ENCODE results near the gene KRT1.

Gene KRT1

DNA sequence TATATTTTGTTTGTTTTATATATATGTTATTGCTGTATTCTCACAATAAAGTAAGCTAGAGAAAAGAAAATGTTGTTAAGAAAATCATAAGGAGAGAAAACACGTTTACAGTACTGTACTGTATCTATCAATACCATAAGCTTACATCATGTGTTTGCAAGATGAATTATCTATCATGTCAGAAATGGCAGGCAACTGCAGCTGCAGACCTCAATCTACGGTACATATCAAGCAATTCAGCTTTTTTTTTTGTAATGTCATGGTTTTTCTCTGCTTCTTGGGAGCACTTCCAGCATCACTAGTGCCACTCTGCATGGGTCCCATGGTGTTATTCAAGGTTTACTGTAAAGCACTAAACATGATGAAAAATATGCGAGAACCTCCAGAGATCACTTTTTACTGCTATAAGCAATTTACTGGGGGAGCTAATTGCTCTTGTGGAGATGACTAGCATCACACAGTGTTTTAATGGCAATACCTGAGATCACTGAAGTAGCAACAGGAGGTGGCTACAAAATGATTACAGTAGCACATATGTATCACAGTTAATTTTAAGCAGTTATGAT, 19.2 kb downstream of the KRT1 start:
- DNase-seq (ENCODE audit: low spot score) = no peak

DNA sequence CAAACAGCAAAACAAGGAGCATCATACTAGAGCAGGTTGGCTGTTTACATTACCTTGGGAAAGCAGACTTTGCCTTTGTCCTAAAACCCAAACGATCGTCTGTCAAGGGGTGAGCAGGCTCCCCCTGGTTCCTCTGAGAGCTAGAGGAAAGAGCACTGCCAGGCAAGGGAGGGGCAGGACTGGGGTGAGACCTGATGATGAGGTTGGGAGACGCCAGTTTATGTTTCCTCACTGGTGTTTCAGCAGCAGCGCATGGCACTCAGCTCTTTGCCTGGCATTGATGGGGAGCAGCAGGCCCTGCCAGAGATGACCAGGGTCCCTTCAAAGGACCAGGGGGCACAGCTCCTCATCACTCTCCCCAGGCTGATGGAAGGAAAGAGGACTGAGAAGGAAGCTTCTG, 20.3 kb downstream of the KRT1 start:
- no peak for DNase-seq (ENCODE audit: low spot score)

DNA sequence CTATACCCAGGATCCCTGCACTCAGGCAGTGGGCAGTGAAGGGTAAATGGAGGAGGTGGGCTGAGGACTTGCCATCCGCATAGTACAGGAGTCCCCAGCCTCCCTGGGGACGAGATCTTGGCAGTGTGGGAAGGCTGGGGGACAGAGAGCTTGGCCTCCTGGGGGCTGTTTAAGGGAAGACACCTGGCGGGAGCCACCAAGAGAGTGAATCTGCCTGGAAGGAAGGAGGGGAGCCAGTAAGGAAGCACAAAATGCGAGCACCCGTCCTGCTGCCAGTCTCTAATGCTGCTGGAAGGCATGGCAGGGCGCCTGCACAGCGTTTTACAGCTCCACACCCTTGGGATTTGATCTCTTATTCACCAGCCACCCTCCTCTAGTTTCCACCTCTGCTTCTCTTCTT, 20.8 kb downstream of the KRT1 start:
- no peak for DNase-seq (ENCODE audit: low spot score)

DNA sequence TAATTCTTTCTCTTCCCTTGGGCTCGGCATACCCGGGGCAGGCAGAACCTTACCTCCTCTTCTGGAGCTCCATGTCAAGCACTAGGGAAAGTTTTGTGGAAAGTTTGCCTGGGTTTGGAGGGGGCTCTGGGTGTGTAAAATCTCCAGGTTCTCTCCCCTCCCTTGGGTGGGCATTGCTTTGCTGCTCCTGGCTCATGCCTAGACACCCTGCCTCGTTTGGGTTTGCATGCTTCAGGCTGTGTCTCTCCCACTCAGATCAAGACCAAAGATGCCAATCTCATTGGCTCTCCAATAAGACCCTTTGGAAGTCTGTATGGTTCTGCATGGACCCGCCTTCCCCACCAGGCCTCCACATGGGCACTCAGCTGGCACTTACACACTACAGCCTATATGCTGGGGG, 22.0 kb downstream of the KRT1 start:
- no peak for DNase-seq (ENCODE audit: low spot score)

DNA sequence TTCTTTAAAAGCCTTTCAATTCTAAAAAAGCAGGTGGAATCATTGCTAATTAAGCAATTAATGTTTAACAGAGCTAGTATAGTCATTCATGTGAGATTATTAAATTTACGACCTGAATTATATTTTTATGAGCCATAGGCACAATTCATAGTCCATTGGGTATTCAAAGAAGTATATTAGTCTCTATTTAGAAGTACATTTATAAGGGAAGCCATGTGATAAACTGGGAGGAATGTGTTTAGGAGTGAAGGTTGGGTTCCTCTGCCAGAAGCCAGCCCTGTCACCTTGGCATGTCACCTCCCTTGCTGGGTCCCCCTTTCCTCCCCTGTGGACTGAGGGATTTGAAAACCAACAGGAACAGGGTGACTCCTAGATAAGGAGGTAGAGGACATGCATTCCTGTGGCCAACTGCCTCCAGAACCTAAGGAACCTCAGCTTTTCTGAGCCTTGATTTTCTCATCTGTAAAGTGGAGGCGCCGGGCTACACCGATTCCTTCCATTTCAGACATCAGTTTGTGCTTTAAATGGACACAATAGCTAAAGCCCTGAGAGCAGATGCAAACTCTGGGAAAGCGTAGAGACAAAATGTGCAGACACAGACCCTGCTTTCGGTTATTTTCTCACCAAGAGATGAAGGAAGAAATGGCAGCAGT, 22.8 kb downstream of the KRT1 start:
- no peak for DNase-seq (ENCODE audit: low spot score)

DNA sequence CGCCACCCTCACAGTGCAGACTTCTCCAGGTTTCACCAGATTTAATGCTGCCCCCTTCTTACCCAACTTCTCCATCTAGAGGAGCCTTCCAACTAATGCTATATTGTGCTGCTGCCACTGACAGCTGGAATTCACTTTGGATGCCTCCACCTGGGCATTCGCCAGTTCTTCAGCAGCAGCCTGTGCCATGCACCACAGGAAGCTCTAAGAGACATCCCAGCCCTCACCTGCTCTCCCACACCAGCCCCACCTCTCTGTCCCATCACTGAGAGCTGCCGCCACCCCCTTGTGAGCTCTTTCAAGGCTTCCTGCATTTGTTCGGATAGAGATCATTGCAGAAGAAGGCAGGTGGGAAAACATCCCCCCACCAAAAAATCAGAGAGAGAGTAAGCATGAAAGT, 23.6 kb downstream of the KRT1 start:
- no peak for DNase-seq (ENCODE audit: low spot score)

DNA sequence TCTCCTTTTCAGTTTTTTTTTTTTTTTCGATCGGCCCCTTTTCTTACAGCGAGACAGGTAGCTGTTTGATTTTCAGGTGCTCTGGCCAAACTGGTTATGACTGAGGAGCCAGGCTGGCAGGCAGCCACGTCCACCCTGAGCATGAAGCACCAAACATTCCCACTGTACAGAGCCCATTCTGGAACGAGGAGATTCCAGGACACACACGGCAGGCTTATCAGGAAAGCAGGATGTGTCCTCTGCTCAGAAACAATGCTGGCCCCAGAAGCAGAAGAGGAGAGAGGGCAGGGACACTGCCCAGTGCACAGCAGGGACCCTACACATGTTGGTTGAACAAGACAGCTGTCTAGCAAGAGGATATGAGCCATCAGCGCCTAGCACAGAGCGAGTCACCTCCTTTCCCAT, 24.5 kb downstream of the KRT1 start:
- no peak for DNase-seq (ENCODE audit: low spot score)

DNA sequence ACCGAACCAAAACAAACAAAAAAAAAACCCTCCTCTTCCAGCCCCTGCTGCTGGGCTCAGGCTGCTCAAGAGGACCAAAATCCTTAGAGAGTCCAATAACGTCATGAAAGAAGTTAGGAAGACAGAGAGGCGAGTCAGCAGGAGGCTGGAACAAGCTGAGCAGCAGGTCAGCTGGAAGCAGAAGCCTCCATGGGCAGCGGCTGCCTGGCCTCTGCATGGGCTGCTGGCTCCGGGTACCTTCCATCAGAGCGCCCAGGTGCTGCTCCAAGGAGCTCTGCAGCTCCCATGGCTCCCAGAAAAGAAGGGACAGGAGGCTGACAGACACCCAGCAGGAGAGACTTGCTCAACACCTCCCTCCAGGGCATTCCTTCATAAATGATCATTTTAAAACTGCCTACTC, 25.0 kb downstream of the KRT1 start:
- DNase-seq (ENCODE audit: low spot score) = no peak

DNA sequence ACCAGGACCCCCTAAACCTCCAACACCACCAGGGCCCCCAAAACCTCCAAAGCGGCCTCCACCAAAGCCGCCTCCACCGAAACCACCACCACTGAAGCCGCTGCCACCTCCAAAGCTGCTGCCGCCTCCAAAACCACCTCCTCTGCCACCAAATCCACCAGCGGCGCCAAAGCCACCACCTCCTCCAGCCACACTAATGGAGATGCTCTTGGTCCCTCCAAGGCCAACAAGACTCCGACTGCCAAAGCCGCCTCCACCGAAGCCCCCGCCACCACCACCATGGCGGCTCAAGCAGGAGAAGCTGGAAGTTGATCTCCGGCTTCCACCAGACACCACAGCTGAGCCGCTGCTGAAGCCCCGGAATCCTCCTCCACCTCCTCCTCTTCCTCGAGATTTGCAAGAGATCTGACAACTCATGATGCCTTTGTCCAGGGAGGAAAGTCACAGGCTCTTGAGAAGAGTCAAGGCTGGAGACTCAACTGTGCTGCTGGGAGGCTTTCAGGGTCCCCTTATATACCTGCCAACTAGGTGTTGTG, 28.4 kb downstream of the KRT1 start, which contains the start of gene KRT2:
TSS of gene KRT2 (minus strand) at position 486 of the 536 bp plus-strand sequence. CDS start at position 417, 69 bp downstream.
- no peak for DNase-seq (ENCODE audit: low spot score)

DNA sequence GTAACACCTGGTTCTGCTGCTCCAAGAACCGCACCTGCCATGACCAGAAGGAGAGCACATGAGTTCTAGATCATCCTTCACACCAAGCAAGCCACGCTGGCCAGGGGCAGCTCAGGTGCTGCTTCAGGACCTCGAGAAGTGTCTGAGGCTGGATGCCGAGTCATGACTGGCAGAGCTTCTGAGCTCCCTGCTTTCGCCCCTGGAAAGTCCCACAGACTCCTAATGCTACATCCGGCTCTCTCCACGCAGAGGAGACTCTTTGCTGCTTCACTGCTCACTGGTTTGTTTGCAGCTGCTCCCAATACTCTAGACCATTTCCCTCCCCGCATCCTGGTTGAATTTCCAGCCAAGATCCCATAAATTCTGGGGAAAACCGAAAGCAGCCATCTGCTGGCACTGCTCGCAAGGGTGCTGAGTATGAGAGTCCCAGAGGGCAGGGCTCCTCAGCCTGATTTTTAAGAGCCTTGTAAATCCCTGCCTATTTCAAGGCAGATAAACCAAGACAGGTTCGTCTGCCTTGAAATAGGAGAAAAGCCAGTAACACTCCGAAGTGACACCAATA, 29.6 kb downstream of the KRT1 start:
- no peak for DNase-seq (ENCODE audit: low spot score)

DNA sequence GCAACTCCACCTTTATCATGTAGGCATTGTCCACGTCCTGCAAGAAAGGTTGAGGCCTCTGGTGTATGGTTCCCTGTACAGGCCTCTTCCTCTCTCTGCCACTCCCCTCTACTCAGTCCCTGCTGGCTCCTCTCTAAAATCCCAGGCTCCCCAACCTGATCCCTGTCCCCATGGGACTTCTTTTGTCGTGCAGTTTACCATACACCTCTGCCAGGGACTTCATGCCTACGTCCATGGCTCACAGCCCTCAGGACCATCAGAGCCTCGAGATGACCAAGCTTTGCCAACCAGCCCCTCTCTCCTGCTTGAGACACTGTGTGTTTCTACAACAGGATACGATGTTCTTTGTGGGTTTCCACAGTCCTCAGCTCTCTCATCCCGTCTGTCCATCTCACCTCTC, 31.1 kb downstream of the KRT1 start:
- no peak for DNase-seq (ENCODE audit: low spot score)

DNA sequence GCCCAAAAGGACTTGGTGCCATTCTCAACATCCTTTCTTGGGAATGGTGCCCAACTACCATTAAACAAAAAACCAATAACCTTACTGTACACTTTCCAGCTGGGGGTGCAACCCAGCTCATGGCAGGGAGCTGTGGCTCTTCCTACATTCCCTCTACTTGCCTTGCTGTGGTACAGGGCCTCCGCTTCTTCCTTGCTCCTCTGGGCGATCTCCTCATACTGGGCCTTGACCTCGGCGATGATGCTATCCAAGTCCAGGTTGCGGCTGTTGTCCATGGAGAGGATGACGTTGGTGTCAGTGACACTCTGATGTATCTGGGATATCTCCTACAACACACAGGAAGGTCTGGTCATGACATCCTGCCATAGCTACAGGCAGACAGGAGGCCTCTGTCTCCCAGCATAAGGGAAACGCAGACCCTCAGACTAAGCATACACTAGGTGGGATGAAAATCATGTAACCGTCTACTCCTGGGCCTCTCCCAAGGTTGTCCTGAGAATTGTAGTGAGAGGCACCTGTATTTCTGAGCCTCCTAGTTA, 32.1 kb downstream of the KRT1 start:
- DNase-seq (ENCODE audit: low spot score) = no peak

DNA sequence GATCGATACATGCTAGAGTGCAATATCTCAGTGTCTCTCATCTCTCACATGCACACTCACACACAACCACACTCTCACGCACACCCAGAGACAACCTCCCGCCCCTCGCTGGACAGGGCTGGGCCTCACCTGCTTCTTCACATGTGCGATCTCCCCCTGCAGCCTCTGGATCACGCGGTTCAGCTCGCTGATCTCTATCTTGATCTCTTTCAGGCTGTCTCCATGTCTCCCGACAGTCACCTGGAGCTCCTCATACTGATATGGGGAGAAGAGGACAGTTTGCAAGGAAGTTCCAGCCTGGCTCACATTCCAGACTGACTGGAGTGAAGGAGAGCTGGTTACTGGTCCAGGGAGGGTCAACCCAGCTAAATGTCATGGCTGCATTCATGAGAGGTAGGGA, 32.6 kb downstream of the KRT1 start:
- no peak for DNase-seq (ENCODE audit: low spot score)

DNA sequence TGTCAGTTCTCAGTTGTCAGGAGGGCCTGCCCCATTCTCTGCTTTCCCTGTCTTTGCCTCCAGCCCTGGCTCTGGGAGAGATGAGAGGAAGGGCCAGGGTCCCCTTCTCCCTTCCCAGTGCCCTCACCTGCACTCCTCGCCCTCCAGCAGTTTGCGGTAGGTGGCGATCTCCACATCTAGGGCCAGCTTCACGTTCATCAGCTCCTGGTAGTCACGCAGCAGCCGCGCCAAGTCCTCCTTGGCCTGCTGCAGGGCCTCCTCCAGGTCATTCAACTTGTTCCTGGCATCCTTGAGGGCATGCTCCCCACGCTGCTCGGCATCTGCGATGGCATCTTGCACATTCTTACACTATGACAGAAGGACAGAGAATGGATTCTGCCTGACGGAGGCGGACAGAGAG, 33.6 kb downstream of the KRT1 start:
- no peak for DNase-seq (ENCODE audit: low spot score)

DNA sequence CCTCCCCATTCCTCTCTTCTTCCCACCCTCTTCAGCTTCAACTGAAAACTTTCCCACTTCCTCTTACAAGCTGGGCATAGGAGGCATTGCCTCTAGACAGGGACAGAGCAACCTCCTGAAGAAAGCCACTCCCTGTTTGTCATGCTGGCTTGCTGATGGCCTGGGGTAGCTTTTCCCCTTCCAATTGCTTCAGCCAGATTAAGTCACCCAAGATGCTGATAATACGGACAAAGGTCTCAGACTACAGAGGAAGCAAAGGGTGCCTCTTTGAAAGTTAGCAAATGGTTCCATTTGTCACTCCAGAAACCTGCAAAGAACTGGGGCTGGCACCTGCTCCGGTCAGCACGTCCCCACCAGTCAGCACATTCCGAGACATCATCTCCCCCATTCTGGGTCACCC, 34.2 kb downstream of the KRT1 start:
- DNase-seq (ENCODE audit: low spot score) = no peak

DNA sequence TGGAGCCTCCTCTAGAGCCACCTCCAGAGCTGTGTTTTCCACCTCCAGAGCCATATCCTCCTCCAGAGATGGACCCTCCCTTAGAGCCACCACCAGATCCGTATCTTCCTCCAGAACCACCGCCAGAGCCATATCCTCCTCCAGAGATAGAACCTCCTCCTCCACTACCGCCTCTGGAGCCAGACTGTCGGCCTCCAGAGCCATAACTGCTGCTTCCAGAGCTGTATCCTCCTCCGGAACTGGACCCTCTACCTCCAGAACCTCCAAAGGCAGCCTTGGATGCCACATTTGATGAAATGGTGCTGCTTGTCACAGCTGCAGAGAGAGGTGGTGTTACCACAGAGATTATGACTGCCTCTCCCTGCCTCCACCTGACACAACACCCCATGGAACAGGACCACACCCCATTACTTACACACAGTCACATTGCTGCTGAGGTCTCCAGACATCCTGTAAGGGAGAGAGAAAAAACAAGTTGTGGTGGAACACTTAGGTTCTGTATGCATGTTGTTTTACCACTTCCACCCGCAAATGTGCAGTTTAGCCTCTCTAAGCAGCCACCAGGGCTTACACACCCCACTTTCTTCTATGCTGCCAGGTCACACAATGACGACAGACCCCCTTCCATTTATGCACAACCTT, 35.0 kb downstream of the KRT1 start:
- no peak for DNase-seq (ENCODE audit: low spot score)

DNA sequence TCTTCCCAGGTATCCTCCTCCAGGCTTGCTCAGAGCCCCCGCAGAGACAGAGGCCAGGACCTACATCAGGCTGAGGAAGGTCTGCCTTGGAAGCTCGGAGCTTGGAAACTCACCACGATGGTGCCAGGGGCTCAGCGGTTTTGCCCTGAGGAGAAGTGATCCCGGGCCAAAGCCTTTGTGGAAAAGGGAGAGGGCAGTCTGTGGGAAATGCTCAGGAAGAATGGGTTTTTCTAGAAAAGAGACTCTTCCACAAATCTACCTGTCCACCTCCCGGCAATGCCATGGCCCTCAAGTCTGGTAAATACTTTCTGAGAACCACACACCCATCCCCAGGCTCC, 36.2 kb downstream of the KRT1 start:
- DNase-seq (ENCODE audit: low spot score) = no peak

DNA sequence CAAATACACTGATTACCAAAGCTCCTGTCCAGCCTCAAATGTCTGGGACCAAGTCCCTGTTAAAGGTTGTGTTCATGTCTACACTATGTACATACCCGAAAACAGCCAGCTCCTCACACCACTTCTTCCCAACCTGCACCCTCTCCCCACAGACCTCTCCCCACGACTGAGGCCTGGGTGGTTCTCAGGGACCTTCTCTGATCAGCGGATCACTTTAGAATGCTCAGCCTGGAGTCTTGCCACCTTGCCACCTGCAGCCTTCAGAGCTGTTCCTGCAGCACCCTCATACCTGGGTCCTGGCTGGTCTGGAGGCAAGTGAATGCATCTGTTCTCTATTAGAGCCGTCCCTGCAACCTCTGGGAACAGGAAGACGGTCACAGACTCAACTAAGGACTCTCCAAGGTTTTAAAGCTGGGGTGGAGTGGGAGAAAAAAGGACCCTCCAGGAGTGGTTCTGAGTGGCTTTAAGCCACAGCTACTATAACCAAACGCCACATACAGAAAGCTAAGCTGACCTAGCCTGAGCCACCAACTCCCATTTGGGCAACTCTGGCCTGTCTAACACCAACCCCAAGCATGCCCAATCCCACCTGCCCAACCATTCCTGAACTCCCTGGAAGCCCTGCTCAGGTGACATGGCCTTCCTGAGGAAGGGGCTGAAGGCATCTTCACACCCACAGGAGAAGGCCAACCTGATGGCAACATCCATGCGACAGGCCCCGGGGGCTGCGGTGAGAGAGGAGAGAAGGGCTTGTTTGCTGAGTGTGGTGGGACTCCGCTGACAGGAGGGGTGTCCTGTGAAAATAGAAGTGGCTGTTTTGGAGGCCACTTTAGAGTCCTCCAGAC, 36.8 kb downstream of the KRT1 start:
- DNase-seq (ENCODE audit: low spot score) = no peak

DNA sequence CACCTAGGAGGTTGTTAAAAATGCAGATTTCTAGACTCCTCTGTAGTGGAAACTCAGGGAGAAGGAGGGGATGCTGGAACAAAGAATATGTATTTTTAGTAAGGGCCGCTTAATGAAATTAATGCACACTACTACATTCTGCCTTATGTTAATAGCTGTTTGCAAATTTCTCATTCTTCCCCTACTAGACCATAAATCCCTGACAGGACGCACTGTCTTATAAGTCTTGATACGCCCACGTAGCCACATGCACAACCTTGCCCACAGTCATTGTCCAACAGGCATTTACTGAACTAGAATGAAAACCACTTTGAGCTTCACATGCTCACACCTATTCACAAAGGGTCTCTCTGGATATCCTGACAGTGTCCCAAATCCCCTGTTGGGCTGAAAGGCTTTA, 38.7 kb downstream of the KRT1 start:
- DNase-seq (ENCODE audit: low spot score) = no peak

DNA sequence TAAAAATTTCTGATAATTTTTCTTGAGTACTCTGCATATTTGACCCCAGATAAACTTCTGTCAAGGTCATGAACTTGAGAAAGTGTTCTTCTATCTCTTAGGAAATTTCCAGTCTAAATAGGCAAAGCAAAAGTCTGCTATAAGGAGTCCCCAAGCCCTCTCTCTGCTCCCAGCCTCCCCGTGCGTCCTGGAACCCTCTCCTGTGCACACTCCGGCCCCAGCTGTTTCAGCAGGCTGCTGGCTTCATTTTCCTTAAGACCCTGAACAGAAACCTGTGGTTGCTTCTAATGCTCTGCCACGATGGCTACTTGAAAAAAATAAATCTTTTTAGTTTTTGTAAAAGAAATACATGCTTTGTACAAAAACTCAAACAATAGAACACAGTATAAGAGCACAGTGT, 42.9 kb downstream of the KRT1 start:
- DNase-seq (ENCODE audit: low spot score) = no peak

DNA sequence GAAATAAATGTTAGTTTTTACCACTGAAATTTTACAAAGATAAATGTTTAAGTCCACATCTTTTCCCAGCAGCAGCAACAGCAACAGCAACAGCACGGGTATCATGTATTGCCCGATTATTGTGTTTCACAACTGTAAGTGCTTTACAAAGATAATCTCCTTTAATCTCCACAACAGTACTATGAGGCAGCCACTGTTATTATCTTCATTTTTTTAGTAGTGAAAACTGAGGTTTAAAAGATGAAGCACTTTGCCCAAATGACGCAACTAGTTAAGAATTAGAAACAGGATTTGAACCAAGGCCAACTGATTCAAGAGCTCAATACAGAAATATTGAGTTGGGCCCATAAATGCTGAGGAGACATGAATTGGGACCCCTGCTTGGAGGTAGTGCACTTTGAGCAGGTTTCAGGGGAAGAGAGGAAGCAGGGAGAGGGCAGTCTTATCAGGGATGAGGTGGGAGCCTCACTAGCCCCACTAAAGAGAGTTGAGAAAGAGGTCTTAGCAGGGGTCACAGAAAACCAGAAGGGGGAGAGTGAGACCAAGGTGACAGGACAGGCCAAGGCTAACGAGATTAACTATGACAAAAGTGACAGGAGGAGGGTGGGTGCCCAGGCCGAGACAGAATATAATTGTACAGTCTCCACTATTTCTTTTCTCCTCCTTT, 43.5 kb downstream of the KRT1 start:
- no peak for DNase-seq (ENCODE audit: low spot score)

DNA sequence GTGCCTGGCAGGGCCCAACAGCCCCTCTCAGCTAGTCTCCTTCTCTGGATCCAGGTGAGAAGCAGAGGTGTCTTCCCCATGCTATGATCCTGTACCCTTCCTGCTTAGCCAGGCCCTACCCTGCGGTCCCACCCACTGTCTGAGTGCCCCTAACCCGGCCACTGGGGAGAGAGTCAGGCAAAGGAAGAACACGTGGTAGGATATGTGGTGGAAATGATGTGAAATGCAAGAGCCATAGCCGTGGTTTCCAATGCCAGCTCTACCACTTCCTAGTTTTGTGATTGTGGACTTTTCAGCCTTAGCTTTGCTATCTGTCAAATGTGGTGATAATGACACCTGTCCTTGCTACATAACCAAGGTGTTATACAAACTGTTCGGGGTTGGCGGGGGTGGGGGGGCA, 44.0 kb downstream of the KRT1 start:
- no peak for DNase-seq (ENCODE audit: low spot score)

Data from left forelimb (tissue), 1 donor.